SIG-M5 treated with dmso at 0.1 percent for 504 hours (cell line): Measurements from ENCODE around the gene LRRC71.

Source experiments
- DNase-seq: peaks from one replicate; lab custom pipeline; 2025; ENCODE audit not compliant: unreplicated experiment; lab: John Stamatoyannopoulos, UW

The LRRC71 gene

GRCh38 chr1:156920233-156921052 lies at the start of gene LRRC71:
Gene LRRC71, plus strand, starts transcription at chr1:156920632. Its CDS starts 172 bp downstream, at chr1:156920804.
- DNase-seq, result no peak

- DNase-seq, result no peak
These were observed 46.8 kb upstream of the LRRC71 start for GRCh38 chr1:156873659-156874058.

- DNase-seq, result no peak
These were observed 46.3 kb upstream of the LRRC71 start for GRCh38 chr1:156874142-156874541.

GRCh38 chr1:156874572-156875340 lies 45.7 kb upstream of the LRRC71 start:
- no peak for DNase-seq

- no peak for DNase-seq
These were observed 45.2 kb upstream of the LRRC71 start for GRCh38 chr1:156875341-156875615.

GRCh38 chr1:156876281-156876680 lies 44.2 kb upstream of the LRRC71 start:
- no peak for DNase-seq

- DNase-seq, result no peak
These were observed 42.8 kb upstream of the LRRC71 start for GRCh38 chr1:156877433-156878170.

- DNase-seq, result no peak
These were observed 40.6 kb upstream of the LRRC71 start for GRCh38 chr1:156879876-156880275.

GRCh38 chr1:156880473-156880872 lies 40.0 kb upstream of the LRRC71 start:
- no peak for DNase-seq

- no peak for DNase-seq
These were observed 39.3 kb upstream of the LRRC71 start for GRCh38 chr1:156881101-156881500.

- no peak for DNase-seq
These were observed 38.8 kb upstream of the LRRC71 start for GRCh38 chr1:156881663-156882062.

- no peak for DNase-seq
These were observed 37.9 kb upstream of the LRRC71 start for GRCh38 chr1:156882543-156882942.

GRCh38 chr1:156883919-156884318 lies 36.5 kb upstream of the LRRC71 start:
- no peak for DNase-seq

- DNase-seq, result no peak
These were observed 35.8 kb upstream of the LRRC71 start for GRCh38 chr1:156884560-156885184.

GRCh38 chr1:156885314-156885713 lies 35.1 kb upstream of the LRRC71 start:
- no peak for DNase-seq

GRCh38 chr1:156885880-156886355 lies 34.5 kb upstream of the LRRC71 start:
- no peak for DNase-seq

- no peak for DNase-seq
These were observed 33.7 kb upstream of the LRRC71 start for GRCh38 chr1:156886583-156887281.

- DNase-seq, result no peak
These were observed 33.1 kb upstream of the LRRC71 start for GRCh38 chr1:156887317-156887716.

- no peak for DNase-seq
These were observed 32.7 kb upstream of the LRRC71 start for GRCh38 chr1:156887734-156888133.

- peak; percentile 77 for DNase-seq
These were observed 30.4 kb upstream of the LRRC71 start for GRCh38 chr1:156889802-156890580.
